Panc1 (cell line): Measurements from ENCODE around the gene LAIR1. TPM values are rescaled to one million over a fixed set of nuclear protein-coding genes. Genes with fewer than 3 reads are reported as not detected.

ENCODE experiments used
- ATAC-seq: fragments of 200-7000 bp; cut with Tn5 transposase; 2 replicates; pipeline ENCODE4 v1.9.1; 2020; ENCODE audit warnings: mild to moderate bottlenecking, moderate library complexity
- BruUV-seq: library from RNA; stranded (reverse); fragments of 400-500 nt; replicated peaks from 2 replicates; lab custom pipeline; 2021; lab: Mats Ljungman, UMichigan
- CTCF ChIA-PET: fragments of 300-600 bp; sonication (Branson Sonifier 250); formaldehyde crosslinking; loops from one replicate; lab custom pipeline; 2022; ENCODE audit warnings: antibody characterized with exemption; lab: Charles Lee
- POLR2A ChIA-PET: fragments of 300-600 bp; sonication (Branson Sonifier 250); formaldehyde crosslinking; loops from one replicate; lab custom pipeline; 2022; ENCODE audit warnings: antibody characterized with exemption; lab: Charles Lee
- DNase-seq: peaks from one replicate; pipeline ENCODE4 v3.0.0-alpha.2; 2010; ENCODE audit warnings: low read depth, low spot score
- H3K27ac ChIP-seq: 2 replicates; pipeline ENCODE4 v1.5.1; 2011; ENCODE audit warnings: mild to moderate bottlenecking, low read length, inconsistent platforms
- H3K27me3 ChIP-seq: fragments of 200-500 bp; sonication (Bioruptor generic); 2 replicates; pipeline ENCODE4 v1.6.0; 2014; ENCODE audit warnings: low read length, inconsistent platforms; ENCODE audit not compliant: control insufficient read depth, insufficient read depth
- H3K36me3 ChIP-seq: fragments of 200-500 bp; sonication (Bioruptor generic); 2 replicates; pipeline ENCODE4 v1.5.1; 2014; ENCODE audit warnings: inconsistent platforms, mild to moderate bottlenecking, low read length, moderate library complexity; ENCODE audit not compliant: control insufficient read depth, insufficient read depth
- H3K4me1 ChIP-seq: 2 replicates; pipeline ENCODE4 v1.5.1; 2011; ENCODE audit warnings: inconsistent platforms, mild to moderate bottlenecking, low read length, moderate library complexity; ENCODE audit not compliant: control insufficient read depth, insufficient read depth
- H3K4me3 ChIP-seq, 2 experiments: 2 replicates each; pipeline ENCODE4 v1.5.1; 2011 to 2012; ENCODE audit warnings: low read depth in 2 of 2, low read length in 2 of 2, mild to moderate bottlenecking in 2 of 2, inconsistent platforms in 1 of 2, moderate library complexity in 1 of 2
- H3K9me3 ChIP-seq: fragments of 200-500 bp; sonication (Bioruptor generic); 2 replicates; pipeline ENCODE4 v1.5.1; 2014; ENCODE audit warnings: low read depth, mild to moderate bottlenecking, inconsistent platforms, low read length, moderate library complexity; ENCODE audit not compliant: control insufficient read depth, insufficient read depth
- POLR2AphosphoS5 ChIP-seq: IDR thresholded peaks from 2 replicates; pipeline ENCODE4 v1.6.1; 2012; ENCODE audit warnings: mild to moderate bottlenecking, low read depth, low read length, moderate library complexity
- SIN3A ChIP-seq: IDR thresholded peaks from 2 replicates; pipeline ENCODE4 v1.6.1; 2012; ENCODE audit warnings: low read depth, mild to moderate bottlenecking, low read length, moderate library complexity, borderline replicate concordance; ENCODE audit not compliant: insufficient read depth
- TCF7L2 ChIP-seq: IDR thresholded peaks from 2 replicates; pipeline ENCODE4 v1.6.1; 2011; ENCODE audit warnings: mild to moderate bottlenecking, low read depth, low read length, inconsistent platforms
- in situ Hi-C: cut with HindIII; loops from 2 replicates; pipeline ENCODE4 v1.10.0; 2016; ENCODE audit warnings: low sequenced_read_pairs, low pct_unique_long_range_greater_than_20kb
- intact Hi-C: fragments of 100-400 bp; cut with micrococcal nuclease; formaldehyde crosslinking; loops from one replicate; pipeline ENCODE4 v1.10.0; 2022; ENCODE audit not compliant: unreplicated experiment
- total RNA-seq: library from RNA; stranded (reverse); gene quantifications from one replicate; pipeline ENCODE4 v1.2.1, GENCODE V29; 2021; ENCODE audit not compliant: unreplicated experiment
- TF ChIP-seq, protein P1 (sequence below): fragments of 450-650 bp; IDR thresholded peaks from 2 replicates; pipeline ENCODE4 v1.5.1; 2017; ENCODE audit warnings: mild to moderate bottlenecking
- TF ChIP-seq, protein P2 (sequence below), 2 experiments: IDR thresholded peaks; 2 replicates each; pipeline ENCODE4 v1.6.1; 2011 to 2012; ENCODE audit warnings: low read depth in 2 of 2, control low read depth in 1 of 2, low read length in 1 of 2, mild to moderate bottlenecking in 1 of 2, moderate library complexity in 1 of 2; ENCODE audit not compliant: insufficient read depth in 1 of 2

LAIR1 gene
- total RNA-seq, 1 experiment from 2014 or later, result 0.05 TPM

DNA sequence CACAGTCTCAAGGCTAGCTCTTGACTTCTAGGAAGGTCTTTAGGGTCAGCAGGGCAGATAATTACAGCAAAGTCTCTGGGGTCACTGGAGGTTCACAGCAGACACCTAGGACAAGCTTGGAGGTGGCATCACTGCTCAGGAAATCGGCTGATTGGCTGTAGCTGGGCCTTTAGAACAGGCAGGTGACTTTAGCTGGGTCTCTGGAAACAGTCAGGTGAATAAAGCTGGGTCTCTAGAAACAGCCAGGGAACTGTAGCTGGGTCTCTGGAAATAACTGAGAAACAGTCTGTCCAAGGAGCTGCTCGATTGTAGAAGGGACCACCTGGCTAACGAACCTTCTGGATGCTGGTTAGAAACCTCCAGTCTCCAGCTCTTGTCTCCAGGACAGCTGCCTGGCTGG lies 10.0 kb downstream of the LAIR1 start:
- Histone ChIP-seq H3K27me3 (peaks cover 15% of the 10 kb centered on the region), H3K36me3 (no peaks in the 10 kb centered on the region), H3K9me3 (no peaks in the 10 kb centered on the region), H3K4me1 (no peaks in the 10 kb centered on the region), H3K4me3 (no peak overlapping the region), H3K27ac (no peak overlapping the region)
- BruUV-seq, result no TSS peak
- DNase-seq (no peak), ATAC-seq (no peak)
- intact Hi-C loops (no loop called here), in situ Hi-C loops (no loop called here)
- ChIA-PET POLR2A (no interaction called here), CTCF (interaction anchor here (0.6 kb wide), 1 partner anchor 164 kb away, joined by 3 read pairs; no protein-coding TSS in a partner anchor)
- TF ChIP-seq, protein P1, sequence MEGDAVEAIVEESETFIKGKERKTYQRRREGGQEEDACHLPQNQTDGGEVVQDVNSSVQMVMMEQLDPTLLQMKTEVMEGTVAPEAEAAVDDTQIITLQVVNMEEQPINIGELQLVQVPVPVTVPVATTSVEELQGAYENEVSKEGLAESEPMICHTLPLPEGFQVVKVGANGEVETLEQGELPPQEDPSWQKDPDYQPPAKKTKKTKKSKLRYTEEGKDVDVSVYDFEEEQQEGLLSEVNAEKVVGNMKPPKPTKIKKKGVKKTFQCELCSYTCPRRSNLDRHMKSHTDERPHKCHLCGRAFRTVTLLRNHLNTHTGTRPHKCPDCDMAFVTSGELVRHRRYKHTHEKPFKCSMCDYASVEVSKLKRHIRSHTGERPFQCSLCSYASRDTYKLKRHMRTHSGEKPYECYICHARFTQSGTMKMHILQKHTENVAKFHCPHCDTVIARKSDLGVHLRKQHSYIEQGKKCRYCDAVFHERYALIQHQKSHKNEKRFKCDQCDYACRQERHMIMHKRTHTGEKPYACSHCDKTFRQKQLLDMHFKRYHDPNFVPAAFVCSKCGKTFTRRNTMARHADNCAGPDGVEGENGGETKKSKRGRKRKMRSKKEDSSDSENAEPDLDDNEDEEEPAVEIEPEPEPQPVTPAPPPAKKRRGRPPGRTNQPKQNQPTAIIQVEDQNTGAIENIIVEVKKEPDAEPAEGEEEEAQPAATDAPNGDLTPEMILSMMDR, result no peak
- TF ChIP-seq, protein P2, sequence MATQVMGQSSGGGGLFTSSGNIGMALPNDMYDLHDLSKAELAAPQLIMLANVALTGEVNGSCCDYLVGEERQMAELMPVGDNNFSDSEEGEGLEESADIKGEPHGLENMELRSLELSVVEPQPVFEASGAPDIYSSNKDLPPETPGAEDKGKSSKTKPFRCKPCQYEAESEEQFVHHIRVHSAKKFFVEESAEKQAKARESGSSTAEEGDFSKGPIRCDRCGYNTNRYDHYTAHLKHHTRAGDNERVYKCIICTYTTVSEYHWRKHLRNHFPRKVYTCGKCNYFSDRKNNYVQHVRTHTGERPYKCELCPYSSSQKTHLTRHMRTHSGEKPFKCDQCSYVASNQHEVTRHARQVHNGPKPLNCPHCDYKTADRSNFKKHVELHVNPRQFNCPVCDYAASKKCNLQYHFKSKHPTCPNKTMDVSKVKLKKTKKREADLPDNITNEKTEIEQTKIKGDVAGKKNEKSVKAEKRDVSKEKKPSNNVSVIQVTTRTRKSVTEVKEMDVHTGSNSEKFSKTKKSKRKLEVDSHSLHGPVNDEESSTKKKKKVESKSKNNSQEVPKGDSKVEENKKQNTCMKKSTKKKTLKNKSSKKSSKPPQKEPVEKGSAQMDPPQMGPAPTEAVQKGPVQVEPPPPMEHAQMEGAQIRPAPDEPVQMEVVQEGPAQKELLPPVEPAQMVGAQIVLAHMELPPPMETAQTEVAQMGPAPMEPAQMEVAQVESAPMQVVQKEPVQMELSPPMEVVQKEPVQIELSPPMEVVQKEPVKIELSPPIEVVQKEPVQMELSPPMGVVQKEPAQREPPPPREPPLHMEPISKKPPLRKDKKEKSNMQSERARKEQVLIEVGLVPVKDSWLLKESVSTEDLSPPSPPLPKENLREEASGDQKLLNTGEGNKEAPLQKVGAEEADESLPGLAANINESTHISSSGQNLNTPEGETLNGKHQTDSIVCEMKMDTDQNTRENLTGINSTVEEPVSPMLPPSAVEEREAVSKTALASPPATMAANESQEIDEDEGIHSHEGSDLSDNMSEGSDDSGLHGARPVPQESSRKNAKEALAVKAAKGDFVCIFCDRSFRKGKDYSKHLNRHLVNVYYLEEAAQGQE (IDR thresholded peaks at IDR 0.05; ENCODE audit: insufficient read depth in 1 of 2, low read depth in 2 of 2, low read length in 1 of 2), result no peak
- TF ChIP-seq POLR2AphosphoS5 (no peak), SIN3A (no peak), TCF7L2 (no peak)

DNA sequence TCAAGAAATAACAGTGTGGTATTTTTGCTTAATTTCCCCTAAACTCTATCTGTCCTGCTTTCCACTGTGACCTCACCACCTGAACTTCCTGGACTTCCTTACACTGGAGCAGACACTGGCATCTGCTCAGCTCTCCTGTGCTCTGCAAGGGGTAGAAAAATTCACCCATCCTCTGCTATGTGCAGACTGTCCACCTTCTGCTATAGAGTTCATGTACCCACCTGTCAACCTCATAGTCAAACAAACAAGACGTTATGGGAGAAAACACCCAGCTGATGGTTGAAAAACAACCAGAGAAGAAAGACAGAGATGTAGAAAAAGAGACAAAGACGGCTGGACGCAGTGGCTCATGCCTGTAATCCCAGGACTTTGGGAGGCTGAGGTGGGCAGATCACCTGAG lies 12.2 kb downstream of the LAIR1 start:
- Histone ChIP-seq H3K9me3 (no peaks in the 10 kb centered on the region), H3K36me3 (no peaks in the 10 kb centered on the region), H3K27me3 (peaks cover 15% of the 10 kb centered on the region), H3K4me3 (no peak overlapping the region), H3K27ac (no peak overlapping the region), H3K4me1 (no peaks in the 10 kb centered on the region)
- in situ Hi-C loops, result no loop called here
- TF ChIP-seq TCF7L2 (no peak), POLR2AphosphoS5 (no peak), SIN3A (no peak)
- TF ChIP-seq, protein P1, result no peak
- ChIA-PET CTCF (no interaction called here), POLR2A (no interaction called here)
- intact Hi-C loops, result no loop called here
- ATAC-seq (no peak), DNase-seq (no peak)
- no TSS peak for BruUV-seq
